Measurements from ENCODE around the gene PNMA5. TPM values are rescaled to one million over a fixed set of nuclear protein-coding genes. Genes with fewer than 3 reads are reported as not detected.
"Not testable (repeated sequence)": the region's sequence is repeated elsewhere in the genome, so short reads cannot be mapped to it uniquely, and the experiment has no call there.

Gene PNMA5
- polyA plus RNA-seq: 0.69 TPM
- long read RNA-seq, donor 1: 0 reads
- long read RNA-seq, donor 2, partial matches to known transcripts: 19 of 19 reads
- long read RNA-seq, donor 2, other reads (novel, unspliced or antisense): 0 of 19 reads
- long read RNA-seq, donor 3: 0 reads
- long read RNA-seq, donor 4: 0 reads
- long read RNA-seq, donor 5: 0 reads
- long read RNA-seq, donor 6: 0 reads
- long read RNA-seq, donor 7: 0 reads
- long read RNA-seq, donor 8: 0 reads
- long read RNA-seq, donor 9: 0 reads
- long read RNA-seq, donor 10, partial matches to known transcripts: 7 of 7 reads
- long read RNA-seq, donor 10, other reads (novel, unspliced or antisense): 0 of 7 reads
- long read RNA-seq, donor 11, partial matches to known transcripts: 37 of 37 reads
- long read RNA-seq, donor 11, other reads (novel, unspliced or antisense): 0 of 37 reads

DNA sequence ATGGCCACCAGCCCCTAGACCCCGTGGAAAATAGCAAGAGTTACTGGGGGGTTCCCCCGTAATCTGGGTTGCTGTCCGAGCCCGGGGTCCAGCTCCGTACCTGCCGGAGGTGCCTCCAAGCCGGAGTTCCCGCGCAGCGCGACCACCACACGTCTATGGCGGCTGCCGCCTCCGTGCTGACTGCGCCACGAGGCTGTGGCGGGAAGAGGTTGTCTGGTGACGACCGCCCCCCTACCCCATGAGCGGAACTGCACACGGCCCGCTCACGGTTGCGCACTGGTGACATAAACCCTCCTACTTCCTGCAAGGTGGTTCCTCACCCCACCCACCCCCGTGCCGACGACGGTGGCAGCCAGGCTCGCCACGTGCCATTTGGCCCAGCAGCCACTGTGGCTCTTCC is at the start of gene PNMA5:
PNMA5 (minus strand) TSS at position 184 of the 400 bp plus-strand sequence. CDS start 2,518 bp downstream, outside the sequence.
- WGBS (ENCODE audit: insufficient coverage, low lambda C conversion rate): no CpG with 5 or more reads among the region's 31 CpGs
- Histone ChIP-seq H3K27ac (ENCODE audit: low read length) (no peak within 1 kb of the TSS), H3K9me3 (ENCODE audit: control insufficient read depth, low read depth, low read length) (no peaks in the 10 kb centered on the region), H3K36me3 (ENCODE audit: control insufficient read depth, insufficient read depth, low read length) (no peaks in the 10 kb centered on the region), H3K4me3 (ENCODE audit: low read length) (no peak within 1 kb of the TSS), H3K4me1 (ENCODE audit: control insufficient read depth, insufficient read depth, low read length) (peaks cover 3% of the 10 kb centered on the region), H3K27me3 (ENCODE audit: control insufficient read depth, insufficient read depth, low read length) (no peaks in the 10 kb centered on the region)
- DNase-seq: no peak

DNA sequence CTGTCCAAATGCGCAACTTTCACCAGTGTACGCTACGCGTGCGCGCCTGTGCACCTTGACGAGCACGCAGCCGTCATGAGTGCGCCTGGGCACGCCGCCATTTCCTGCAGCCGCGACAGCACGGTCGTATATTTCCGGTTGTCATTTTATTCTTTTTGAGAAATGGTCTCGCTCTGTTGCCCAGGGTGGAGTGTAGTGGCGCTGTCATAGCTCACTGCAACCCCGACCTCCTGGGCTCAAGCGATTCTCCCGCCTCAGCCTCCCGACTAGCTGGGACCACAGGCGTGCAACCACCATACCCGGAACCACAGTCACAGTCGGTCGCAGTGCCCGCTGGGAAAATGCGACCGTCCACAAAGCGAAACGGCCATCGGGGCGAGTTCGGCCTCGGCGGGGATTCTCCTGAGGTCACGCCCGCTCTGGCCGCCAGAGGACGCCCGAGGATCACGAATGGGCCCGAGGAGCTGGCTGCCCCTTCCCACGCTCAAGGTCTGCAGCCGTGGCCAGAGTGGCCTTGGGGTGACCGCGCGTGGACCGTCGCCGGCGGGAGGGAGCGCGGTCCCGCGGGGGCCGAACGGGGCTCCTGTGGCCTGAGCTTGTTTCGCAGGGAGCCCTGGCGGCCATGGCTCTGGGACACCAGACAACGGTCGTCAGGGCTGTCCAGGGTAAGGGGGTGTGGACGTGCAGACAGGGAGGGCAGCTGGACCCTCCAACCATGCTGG is 38.6 kb upstream of the PNMA5 start:
- Histone ChIP-seq H3K27me3 (ENCODE audit: control insufficient read depth, insufficient read depth, low read length) (no peaks in the 10 kb centered on the region), H3K36me3 (ENCODE audit: control insufficient read depth, insufficient read depth, low read length) (no peaks in the 10 kb centered on the region)

DNA sequence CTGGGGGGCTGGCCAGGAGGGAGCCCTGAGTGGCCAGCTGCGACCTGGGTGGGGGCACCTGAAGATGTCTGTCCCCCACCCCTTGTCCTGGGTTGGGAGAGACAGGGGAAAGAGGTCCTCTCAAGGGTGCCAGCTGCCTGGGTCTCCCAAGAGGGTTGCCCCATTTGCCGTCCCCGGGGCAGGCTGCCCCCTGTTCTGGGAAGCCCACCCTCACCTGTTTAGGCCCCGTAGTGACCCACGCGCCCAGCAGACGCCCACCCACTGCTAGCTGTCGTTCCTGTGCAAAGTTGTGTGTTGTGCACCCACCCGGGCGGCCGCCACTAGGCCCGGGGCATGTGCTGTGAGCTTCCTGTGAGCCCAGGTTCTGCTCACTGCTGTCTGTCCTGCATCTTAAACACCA is 36.9 kb upstream of the PNMA5 start:
- no peaks in the 10 kb centered on the region for H3K4me1 ChIP-seq (ENCODE audit: control insufficient read depth, insufficient read depth, low read length)
- DNase-seq: no peak
- no peak overlapping the region for H3K27ac ChIP-seq (ENCODE audit: low read length)
- H3K27me3 ChIP-seq (ENCODE audit: control insufficient read depth, insufficient read depth, low read length): no peaks in the 10 kb centered on the region
- H3K36me3 ChIP-seq (ENCODE audit: control insufficient read depth, insufficient read depth, low read length): no peaks in the 10 kb centered on the region
- no peaks in the 10 kb centered on the region for H3K9me3 ChIP-seq (ENCODE audit: control insufficient read depth, low read depth, low read length)
- no CpG with 5 or more reads among the region's 12 CpGs for whole genome bisulfite sequencing (ENCODE audit: insufficient coverage, low lambda C conversion rate)
- no peak overlapping the region for H3K4me3 ChIP-seq (ENCODE audit: low read length)

More for the DNA sequence above, 38.6 kb upstream of the PNMA5 start:
- no peaks in the 10 kb centered on the region for H3K4me1 ChIP-seq (ENCODE audit: control insufficient read depth, insufficient read depth, low read length)
- no CpG with 5 or more reads among the region's 64 CpGs for WGBS (ENCODE audit: insufficient coverage, low lambda C conversion rate)
- peak; percentile 42 to 56 for DNase-seq
- no peaks in the 10 kb centered on the region for H3K9me3 ChIP-seq (ENCODE audit: control insufficient read depth, low read depth, low read length)
- H3K4me3 ChIP-seq (ENCODE audit: low read length): peak overlapping the region; percentile 32
- H3K27ac ChIP-seq (ENCODE audit: low read length): no peak overlapping the region

DNA sequence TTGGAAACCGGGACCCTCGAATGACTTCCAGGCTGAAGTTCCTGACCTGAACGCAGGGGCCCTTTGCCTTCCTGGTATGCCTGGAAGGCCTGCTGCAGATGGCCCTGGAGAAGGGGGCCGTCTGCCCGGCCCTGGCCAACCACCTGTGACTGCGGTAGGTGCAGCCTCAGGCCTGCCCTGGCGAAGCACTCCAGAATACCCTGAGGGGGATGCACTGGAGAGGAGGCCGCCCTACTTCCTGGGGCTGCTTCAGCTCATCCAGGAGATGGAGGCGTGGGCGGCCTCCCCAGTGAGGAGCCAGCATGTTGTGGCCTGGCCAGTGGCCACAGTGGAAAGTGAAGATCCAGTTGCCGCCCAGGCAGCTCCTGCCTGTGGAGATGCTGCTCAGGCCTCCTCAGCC is 36.0 kb upstream of the PNMA5 start:
- WGBS (ENCODE audit: insufficient coverage, low lambda C conversion rate): no CpG with 5 or more reads among the region's 11 CpGs
- no peak overlapping the region for H3K27ac ChIP-seq (ENCODE audit: low read length)
- no peaks in the 10 kb centered on the region for H3K4me1 ChIP-seq (ENCODE audit: control insufficient read depth, insufficient read depth, low read length)
- no peak overlapping the region for H3K4me3 ChIP-seq (ENCODE audit: low read length)
- H3K36me3 ChIP-seq (ENCODE audit: control insufficient read depth, insufficient read depth, low read length): no peaks in the 10 kb centered on the region
- no peaks in the 10 kb centered on the region for H3K27me3 ChIP-seq (ENCODE audit: control insufficient read depth, insufficient read depth, low read length)
- no peaks in the 10 kb centered on the region for H3K9me3 ChIP-seq (ENCODE audit: control insufficient read depth, low read depth, low read length)
- no peak for DNase-seq

DNA sequence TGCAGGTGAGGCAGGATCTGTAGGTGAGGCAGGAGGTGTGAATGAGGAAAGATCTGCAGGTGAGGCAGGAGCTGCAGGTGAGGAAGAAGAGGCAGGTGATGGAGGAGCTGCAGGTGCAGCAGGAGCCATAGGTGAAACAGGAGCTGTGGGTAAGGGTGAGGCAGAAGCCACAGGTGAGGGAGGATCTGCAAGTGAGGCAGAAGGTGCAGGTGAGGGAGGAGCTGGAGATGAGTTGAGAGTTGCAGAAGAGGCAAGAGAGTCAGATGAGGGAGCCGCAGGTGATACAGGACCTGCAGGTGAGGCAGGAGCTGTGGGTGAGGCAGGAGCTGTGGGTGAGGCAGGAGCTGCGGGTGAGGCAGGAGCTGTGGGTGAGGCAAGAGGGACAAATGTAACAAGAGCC is 35.2 kb upstream of the PNMA5 start:
- WGBS (ENCODE audit: insufficient coverage, low lambda C conversion rate): no CpG with 5 or more reads among the region's 2 CpGs
- no peaks in the 10 kb centered on the region for H3K4me1 ChIP-seq (ENCODE audit: control insufficient read depth, insufficient read depth, low read length)

DNA sequence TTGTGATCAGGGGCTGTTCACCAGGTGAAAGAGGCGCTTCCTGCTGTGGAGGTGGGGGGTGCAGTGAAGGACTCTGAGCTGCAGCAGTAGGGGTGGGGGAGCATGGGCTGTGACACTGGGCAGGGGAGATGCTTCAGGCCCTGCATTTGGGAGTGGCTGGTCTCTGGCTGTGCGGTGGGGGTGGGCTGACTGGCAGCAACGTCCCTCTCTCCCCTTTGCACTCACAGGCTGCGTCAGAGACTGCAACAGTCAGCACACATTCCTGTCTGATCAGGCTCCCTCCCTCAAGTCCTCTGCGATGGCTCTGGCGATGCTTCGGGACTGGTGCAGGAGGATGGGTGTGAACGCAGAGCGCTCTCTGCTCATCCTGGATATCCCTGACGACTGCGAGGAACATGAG is 34.6 kb upstream of the PNMA5 start:
- H3K27ac ChIP-seq (ENCODE audit: low read length); H3K4me3 ChIP-seq (ENCODE audit: low read length); H3K36me3 ChIP-seq (ENCODE audit: control insufficient read depth, insufficient read depth, low read length); H3K4me1 ChIP-seq (ENCODE audit: control insufficient read depth, insufficient read depth, low read length); H3K9me3 ChIP-seq (ENCODE audit: control insufficient read depth, low read depth, low read length); DNase-seq; H3K27me3 ChIP-seq (ENCODE audit: control insufficient read depth, insufficient read depth, low read length): not testable (repeated sequence)
- WGBS (ENCODE audit: insufficient coverage, low lambda C conversion rate): no CpG with 5 or more reads among the region's 11 CpGs

More for the DNA sequence above, 35.2 kb upstream of the PNMA5 start:
- H3K27me3 ChIP-seq (ENCODE audit: control insufficient read depth, insufficient read depth, low read length): no peaks in the 10 kb centered on the region
- H3K4me3 ChIP-seq (ENCODE audit: low read length): no peak overlapping the region
- no peaks in the 10 kb centered on the region for H3K9me3 ChIP-seq (ENCODE audit: control insufficient read depth, low read depth, low read length)
- no peak overlapping the region for H3K27ac ChIP-seq (ENCODE audit: low read length)
- no peaks in the 10 kb centered on the region for H3K36me3 ChIP-seq (ENCODE audit: control insufficient read depth, insufficient read depth, low read length)
- DNase-seq: no peak

DNA sequence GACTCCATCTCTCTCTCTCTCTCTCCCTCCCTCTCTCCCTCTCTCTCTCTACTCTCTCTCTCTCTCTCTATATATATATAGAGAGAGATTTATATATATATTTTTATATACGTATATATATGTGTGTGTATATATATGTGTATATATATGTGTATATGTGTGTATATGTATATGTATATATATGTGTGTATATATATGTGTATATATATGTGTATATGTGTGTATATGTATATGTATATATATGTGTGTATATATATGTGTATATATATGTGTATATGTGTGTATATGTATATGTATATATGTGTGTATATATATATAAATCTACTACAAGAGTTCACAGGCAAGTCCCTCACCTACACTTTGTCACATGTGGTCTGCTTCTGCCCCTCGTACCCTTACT is 32.6 kb upstream of the PNMA5 start:
- DNase-seq; H3K36me3 ChIP-seq (ENCODE audit: control insufficient read depth, insufficient read depth, low read length); H3K4me1 ChIP-seq (ENCODE audit: control insufficient read depth, insufficient read depth, low read length); H3K27me3 ChIP-seq (ENCODE audit: control insufficient read depth, insufficient read depth, low read length); H3K27ac ChIP-seq (ENCODE audit: low read length); H3K9me3 ChIP-seq (ENCODE audit: control insufficient read depth, low read depth, low read length); H3K4me3 ChIP-seq (ENCODE audit: low read length): not testable (repeated sequence)
- WGBS (ENCODE audit: insufficient coverage, low lambda C conversion rate): no CpG with 5 or more reads among the region's 2 CpGs

DNA sequence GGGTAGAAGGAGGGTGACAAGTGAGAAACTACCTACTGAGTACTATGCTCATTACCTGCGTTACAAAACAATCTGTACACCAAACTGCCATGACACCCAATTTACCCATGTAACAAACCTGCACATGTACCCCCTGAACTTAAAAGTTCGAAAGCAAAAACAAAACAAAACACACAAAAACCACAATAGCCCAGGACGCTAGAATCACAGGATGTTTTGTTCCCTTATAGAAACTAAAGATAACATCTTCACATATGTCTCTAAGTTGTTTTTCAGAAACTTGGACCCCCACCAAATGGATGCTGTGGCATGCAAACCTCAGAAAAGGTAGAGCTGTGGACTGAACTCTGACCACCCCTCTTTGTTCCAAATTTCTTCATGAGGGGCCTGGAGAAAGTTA is 25.2 kb upstream of the PNMA5 start:
- Histone ChIP-seq H3K36me3 (ENCODE audit: control insufficient read depth, insufficient read depth, low read length) (no peaks in the 10 kb centered on the region), H3K4me3 (ENCODE audit: low read length) (no peak overlapping the region), H3K27ac (ENCODE audit: low read length) (no peak overlapping the region), H3K9me3 (ENCODE audit: control insufficient read depth, low read depth, low read length) (no peaks in the 10 kb centered on the region), H3K27me3 (ENCODE audit: control insufficient read depth, insufficient read depth, low read length) (peaks cover 2% of the 10 kb centered on the region), H3K4me1 (ENCODE audit: control insufficient read depth, insufficient read depth, low read length) (no peaks in the 10 kb centered on the region)
- no CpG with 5 or more reads among the region's 3 CpGs for WGBS (ENCODE audit: insufficient coverage, low lambda C conversion rate)
- no peak for DNase-seq

DNA sequence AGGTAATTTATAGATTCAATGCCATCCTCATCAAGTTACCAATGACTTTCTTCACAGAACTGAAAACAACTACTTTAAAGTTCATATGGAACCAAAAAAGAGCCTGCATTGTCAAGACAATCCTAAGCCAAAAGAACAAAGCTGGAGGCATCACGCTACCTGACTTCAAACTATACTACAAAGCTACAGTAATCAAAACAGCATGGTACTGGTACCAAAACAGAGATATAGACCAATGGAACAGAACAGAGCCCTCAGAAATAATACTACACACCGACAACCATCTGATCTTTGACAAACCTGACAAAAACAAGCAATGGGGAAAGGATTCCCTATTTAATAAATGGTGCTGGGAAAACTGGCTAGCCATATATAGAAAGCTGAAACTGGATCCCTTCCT is 23.3 kb upstream of the PNMA5 start:
- WGBS (ENCODE audit: insufficient coverage, low lambda C conversion rate): no CpG with 5 or more reads among the region's 2 CpGs
- H3K9me3 ChIP-seq (ENCODE audit: control insufficient read depth, low read depth, low read length); H3K4me3 ChIP-seq (ENCODE audit: low read length); H3K4me1 ChIP-seq (ENCODE audit: control insufficient read depth, insufficient read depth, low read length); H3K36me3 ChIP-seq (ENCODE audit: control insufficient read depth, insufficient read depth, low read length); H3K27ac ChIP-seq (ENCODE audit: low read length); DNase-seq; H3K27me3 ChIP-seq (ENCODE audit: control insufficient read depth, insufficient read depth, low read length): not testable (repeated sequence)

DNA sequence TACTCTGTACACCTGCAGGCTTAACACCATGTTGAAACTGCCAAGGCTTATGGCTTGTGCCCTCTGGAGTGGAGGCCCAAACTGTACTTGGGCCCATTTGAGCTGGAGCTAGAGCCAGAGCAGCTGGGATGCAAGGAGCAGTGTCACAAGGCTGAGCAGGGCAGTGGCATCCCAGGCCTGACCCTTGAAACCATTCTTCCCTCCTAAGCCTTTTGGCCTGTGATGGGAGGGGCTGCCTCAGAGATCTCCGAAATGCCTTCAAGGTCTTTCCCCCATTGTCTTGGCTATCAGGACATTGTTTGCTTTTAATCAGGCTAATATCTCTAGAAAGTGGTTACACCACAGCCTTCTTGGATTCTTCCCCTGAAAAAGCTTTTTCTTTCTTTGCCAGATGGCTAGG is 10.9 kb upstream of the PNMA5 start:
- no peak overlapping the region for H3K4me3 ChIP-seq (ENCODE audit: low read length)
- no peaks in the 10 kb centered on the region for H3K9me3 ChIP-seq (ENCODE audit: control insufficient read depth, low read depth, low read length)
- H3K27ac ChIP-seq (ENCODE audit: low read length): peak overlapping the region; percentile 67
- DNase-seq: peak in 1 of 2 donors; percentile 2
- no peaks in the 10 kb centered on the region for H3K27me3 ChIP-seq (ENCODE audit: control insufficient read depth, insufficient read depth, low read length)
- no peaks in the 10 kb centered on the region for H3K36me3 ChIP-seq (ENCODE audit: control insufficient read depth, insufficient read depth, low read length)
- H3K4me1 ChIP-seq (ENCODE audit: control insufficient read depth, insufficient read depth, low read length): peaks cover 13% of the 10 kb centered on the region
- no CpG with 5 or more reads among the region's 1 CpG for WGBS (ENCODE audit: insufficient coverage, low lambda C conversion rate)

Data from large intestine (tissue), 12 donors.